ENCODE measurements around the gene STX3. TPM values are rescaled to one million over a fixed set of nuclear protein-coding genes. Genes with fewer than 3 reads are reported as not detected.
A peak's percentile ranks its signal among the peaks of the same experiment; 100 is the strongest.

Gene STX3
- total RNA-seq (2021; ENCODE audit: unreplicated experiment) (20.4 TPM), Bru-seq, nascent RNA (percentile 64 among the genes with signal in this experiment), BruChase-seq, experiment 1, labeled RNA remaining after a 6-hour chase (percentile 64 among the genes with signal in this experiment), BruChase-seq, experiment 2, labeled RNA remaining after a 2-hour chase (percentile 63 among the genes with signal in this experiment)
- polyA plus RNA-seq (2012): 14.3 and 15.9 TPM in 2 replicates
- long read RNA-seq, transcript STX3-201 (11 exons, 3,299 nt): major isoform, 67 of 88 reads
- long read RNA-seq, partial matches to known transcripts: 1 of 88 reads
- long read RNA-seq, other reads (novel, unspliced or antisense): 18 of 88 reads

DNA sequence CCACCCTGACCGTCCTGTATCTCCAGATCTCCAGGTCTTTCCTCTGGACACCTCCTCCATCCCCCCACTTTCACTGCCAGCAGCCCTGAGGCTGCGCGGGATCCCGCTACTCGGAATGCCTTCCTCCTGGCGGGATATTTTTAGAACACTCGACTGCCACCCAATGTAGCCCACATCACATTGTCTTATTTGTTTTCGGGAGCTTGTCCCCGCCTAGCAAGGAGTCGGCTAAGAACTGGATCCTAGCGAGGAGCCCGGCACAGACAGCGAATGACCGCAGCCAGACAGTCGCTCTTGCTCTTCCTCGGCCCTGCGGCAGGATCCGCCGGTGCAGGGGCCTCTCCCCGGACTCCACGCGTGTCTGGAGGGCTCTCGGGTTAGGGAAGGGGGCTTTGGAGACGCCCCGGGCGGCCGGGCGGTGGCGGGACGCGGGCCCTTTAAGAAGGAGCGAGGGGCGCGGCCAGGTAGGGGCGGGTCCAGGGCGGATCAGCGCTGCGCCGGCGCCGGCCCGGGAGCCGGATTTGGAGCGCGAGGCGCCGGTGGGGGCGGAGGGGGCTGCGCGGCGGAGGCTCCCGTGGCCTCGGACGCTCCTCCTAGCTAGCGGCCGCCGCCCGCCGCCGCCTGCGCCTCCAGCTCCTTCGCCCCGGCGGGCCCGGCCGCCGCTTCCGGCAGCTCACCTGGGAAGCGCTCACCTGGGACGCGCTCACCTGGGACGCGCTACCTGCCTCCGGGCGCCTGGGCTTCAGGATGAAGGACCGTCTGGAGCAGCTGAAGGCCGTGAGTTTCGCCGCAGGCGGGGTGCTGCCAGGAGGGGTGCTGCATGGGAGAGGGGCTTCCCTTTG lies at the start of gene STX3:
Gene STX3, plus strand, starts transcription at position 518 of the 842 bp plus-strand sequence. Its CDS starts 230 bp downstream, at position 748.
- Histone ChIP-seq H3K9me3 (ENCODE audit: control insufficient read depth in 1 of 2, insufficient read depth in 1 of 2, low read depth in 1 of 2, low read length in 2 of 2) (no peaks in the 10 kb centered on the region), H3K4me1 (ENCODE audit: control insufficient read depth in 1 of 2, insufficient read depth in 2 of 2, low read length in 2 of 2) (peaks cover 9 to 30% of the 10 kb centered on the region in 2 experiments), H3K9ac (ENCODE audit: low read length) (peak within 1 kb of the TSS; percentile 69), H2AFZ (ENCODE audit: low read depth, low read length, poor library complexity, severe bottlenecking) (peak within 1 kb of the TSS; percentile 98), H3K27me3 (ENCODE audit: insufficient read depth, low read length) (no peaks in the 10 kb centered on the region), H3K9me2 (ENCODE audit: insufficient read depth) (no peaks in the 10 kb centered on the region), H3K36me3 (ENCODE audit: control insufficient read depth in 1 of 2, insufficient read depth in 2 of 2, low read length in 2 of 2) (no peaks in the 10 kb centered on the region), H3K79me2 (ENCODE audit: insufficient read depth, low read length) (peaks cover 47% of the 10 kb centered on the region), H3K4me2 (ENCODE audit: low read length) (peak within 1 kb of the TSS; percentile 96), H3K27ac (ENCODE audit: low read depth, low read length) (peak within 1 kb of the TSS; percentile 84), H4K20me1 (ENCODE audit: insufficient read depth) (no peaks in the 10 kb centered on the region), H3K4me3 (replicated peaks in 1 of 2; ENCODE audit: low read depth in 1 of 2, low read length in 2 of 2) (peak within 1 kb of the TSS; percentile 87 to 90)
- no TSS peak for BruUV-seq (replicated peaks)
- ChIA-PET RAD21 (ENCODE audit: low non-redundant PET in 1 of 2, low total read pairs in 2 of 2, uncharacterized antibody in 2 of 2, unreplicated experiment in 2 of 2) (interaction anchor here (0.6 to 2.2 kb wide), 7 partner anchors 46 to 697 kb away, joined by 3 to 5 read pairs (median 3); partner anchors contain the start of gene MRPL16 (in 1 of the 2)), POLR2A (interaction anchor here (0.7 to 3.6 kb wide), 9 partner anchors 10 to 208 kb away, joined by 3 to 15 read pairs (median 4); partner anchors contain the start of gene OSBP), CTCF (interaction anchor here (0.7 to 4.1 kb wide), 13 partner anchors 12 to 182 kb away, joined by 3 to 40 read pairs (median 5); partner anchors contain the start of genes MRPL16 and OSBP)
- TF ChIP-seq, protein P1, sequence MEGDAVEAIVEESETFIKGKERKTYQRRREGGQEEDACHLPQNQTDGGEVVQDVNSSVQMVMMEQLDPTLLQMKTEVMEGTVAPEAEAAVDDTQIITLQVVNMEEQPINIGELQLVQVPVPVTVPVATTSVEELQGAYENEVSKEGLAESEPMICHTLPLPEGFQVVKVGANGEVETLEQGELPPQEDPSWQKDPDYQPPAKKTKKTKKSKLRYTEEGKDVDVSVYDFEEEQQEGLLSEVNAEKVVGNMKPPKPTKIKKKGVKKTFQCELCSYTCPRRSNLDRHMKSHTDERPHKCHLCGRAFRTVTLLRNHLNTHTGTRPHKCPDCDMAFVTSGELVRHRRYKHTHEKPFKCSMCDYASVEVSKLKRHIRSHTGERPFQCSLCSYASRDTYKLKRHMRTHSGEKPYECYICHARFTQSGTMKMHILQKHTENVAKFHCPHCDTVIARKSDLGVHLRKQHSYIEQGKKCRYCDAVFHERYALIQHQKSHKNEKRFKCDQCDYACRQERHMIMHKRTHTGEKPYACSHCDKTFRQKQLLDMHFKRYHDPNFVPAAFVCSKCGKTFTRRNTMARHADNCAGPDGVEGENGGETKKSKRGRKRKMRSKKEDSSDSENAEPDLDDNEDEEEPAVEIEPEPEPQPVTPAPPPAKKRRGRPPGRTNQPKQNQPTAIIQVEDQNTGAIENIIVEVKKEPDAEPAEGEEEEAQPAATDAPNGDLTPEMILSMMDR (IDR thresholded peaks at IDR 0.05 in 2 of 3, conservative IDR thresholded peaks at IDR 0.05 in 1 of 3; ENCODE audit: borderline replicate concordance in 1 of 3, insufficient read depth in 1 of 3, low read depth in 2 of 3, low read length in 2 of 3): no peak
- TF ChIP-seq EGR1 (IDR thresholded peaks at IDR 0.05; ENCODE audit: low read depth) (no peak), POLR2A (IDR thresholded peaks at IDR 0.05; ENCODE audit: borderline replicate concordance, extremely low read depth, insufficient read depth, insufficient read length) (peak; percentile 33), CEBPB (IDR thresholded peaks at IDR 0.05; ENCODE audit: low read depth) (no peak), EZH2 (IDR thresholded peaks at IDR 0.05) (no peak), SP1 (IDR thresholded peaks at IDR 0.05; ENCODE audit: low read depth) (peak; percentile 65), POLR2AphosphoS5 (IDR thresholded peaks at IDR 0.05; ENCODE audit: low read depth, low read length) (peak; percentile 65), ZFX (IDR thresholded peaks at IDR 0.05) (peak; percentile 39; the same call in 1 of the 2 replicates), FOSL1 (IDR thresholded peaks at IDR 0.05; ENCODE audit: low read depth) (no peak), RAD21 (IDR thresholded peaks at IDR 0.05; ENCODE audit: low read depth) (no peak), ZNF274 (IDR thresholded peaks at IDR 0.05; ENCODE audit: low read depth, low read length) (no peak)
- TF ChIP-seq, protein P2, sequence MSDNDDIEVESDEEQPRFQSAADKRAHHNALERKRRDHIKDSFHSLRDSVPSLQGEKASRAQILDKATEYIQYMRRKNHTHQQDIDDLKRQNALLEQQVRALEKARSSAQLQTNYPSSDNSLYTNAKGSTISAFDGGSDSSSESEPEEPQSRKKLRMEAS (IDR thresholded peaks at IDR 0.05): peak; percentile 73
- ATAC-seq: peak; percentile 80
- DNase-seq (ENCODE audit: low read depth, low spot score): peak; percentile 64
- intact Hi-C loops (cut with micrococcal nuclease): loop anchor here (1.0 to 10.0 kb wide), 5 partner anchors 21 to 380 kb away; no protein-coding TSS in a partner anchor
